GM12875 (cell line): ENCODE results near the gene SMCO4.

Experiments used
- H3K4me3 ChIP-seq: one replicate; pipeline ENCODE4 v1.5.1; 2011; ENCODE audit warnings: low read depth, low read length, control low read depth
- CTCF ChIP-seq: IDR thresholded peaks from 2 replicates; pipeline ENCODE4 v1.5.1; 2011; ENCODE audit warnings: low read depth, mild to moderate bottlenecking, control low read depth, inconsistent platforms, low read length, moderate library complexity, borderline replicate concordance; ENCODE audit not compliant: insufficient read depth

Gene SMCO4

GRCh38 chr11:93545566-93545965 is 2.4 kb upstream of the SMCO4 start:
- TF ChIP-seq CTCF: no peak
- H3K4me3 ChIP-seq: no peak overlapping the region

- no peak for TF ChIP-seq CTCF
- peak overlapping the region; percentile 71 for H3K4me3 ChIP-seq
Observed at GRCh38 chr11:93542811-93543229, 371 bp downstream of the SMCO4 start.

- TF ChIP-seq CTCF: no peak
- H3K4me3 ChIP-seq: peak overlapping the region; percentile 71
Observed at GRCh38 chr11:93541884-93542810, 1.0 kb downstream of the SMCO4 start.

- TF ChIP-seq CTCF: no peak
- H3K4me3 ChIP-seq: no peak overlapping the region
Observed at GRCh38 chr11:93540896-93541553, 2.2 kb downstream of the SMCO4 start.

GRCh38 chr11:93540337-93540736 is 2.9 kb downstream of the SMCO4 start:
- no peak for TF ChIP-seq CTCF
- H3K4me3 ChIP-seq: no peak overlapping the region

- H3K4me3 ChIP-seq: no peak overlapping the region
- no peak for TF ChIP-seq CTCF
Observed at GRCh38 chr11:93537767-93538261, 5.4 kb downstream of the SMCO4 start.
